HepG2 (cell line): ENCODE data around the gene AUTS2. TPM values are rescaled to one million over a fixed set of nuclear protein-coding genes. Genes with fewer than 3 reads are reported as not detected.

Experiments
- ATAC-seq: fragments of 200-7000 bp; cut with Tn5 transposase; 3 replicates; pipeline ENCODE4 v1.9.1; 2020; ENCODE audit warnings: mild to moderate bottlenecking, moderate library complexity
- BruUV-seq: library from RNA; stranded (reverse); fragments of 400-500 nt; replicated peaks from 2 replicates; lab custom pipeline; 2021; lab: Mats Ljungman, UMichigan
- CTCF ChIA-PET: fragments of 300-600 bp; formaldehyde crosslinking; extraction: SDS; loops from one replicate; lab custom pipeline; 2021; ENCODE audit warnings: low total read pairs, inconsistent platforms, low intra/inter-chr PET ratio; lab: Yijun Ruan, JAX
- POLR2A ChIA-PET: fragments of 350-600 bp; sonication (Branson Sonifier 250); formaldehyde crosslinking; loops from one replicate; lab custom pipeline; 2020; ENCODE audit warnings: antibody characterized with exemption, inconsistent platforms; lab: Yijun Ruan, JAX
- DNase-seq: peaks from one replicate; pipeline ENCODE4 v3.0.0-alpha.2; 2015; ENCODE audit warnings: low spot score
- FAIRE-seq: peaks from 3 replicates; lab custom pipeline; 2011; peaks lifted over from hg19 to GRCh38; lab: Jason Lieb, UNC
- H2AFZ ChIP-seq: one replicate; pipeline ENCODE4 v1.6.1; 2011; ENCODE audit warnings: low read length, inconsistent platforms
- H3K27ac ChIP-seq: fragments of 300-600 bp; 3 replicates; pipeline ENCODE4 v1.8.0; 2011; ENCODE audit warnings: mixed run types, mild to moderate bottlenecking, mixed read lengths, low read length, inconsistent platforms; ENCODE audit not compliant: insufficient read depth; ENCODE audit errors: extremely low read length
- H3K27me3 ChIP-seq, 2 experiments: fragments of 200-600 bp in 1 of 2; 2 replicates in 1 of 2; 3 replicates in 1 of 2; pipeline versions ENCODE4 v1.6.0 to v1.8.0; 2011; ENCODE audit warnings: low read length in 2 of 2, mild to moderate bottlenecking in 2 of 2, moderate library complexity in 2 of 2, inconsistent platforms in 1 of 2; ENCODE audit not compliant: insufficient read depth in 2 of 2, control insufficient read depth in 1 of 2
- H3K36me3 ChIP-seq, 2 experiments: fragments of 200-600 bp in 1 of 2; replicated peaks in 1 of 2; 2 replicates in 1 of 2; 3 replicates in 1 of 2; pipeline versions ENCODE4 v1.5.1 to v1.8.0; 2011; ENCODE audit warnings: low read length in 2 of 2, inconsistent platforms in 1 of 2; ENCODE audit not compliant: insufficient read depth in 2 of 2, control insufficient read depth in 1 of 2
- H3K4me1 ChIP-seq: 2 replicates; pipeline ENCODE4 v1.5.1; 2012; ENCODE audit warnings: low read length, inconsistent platforms; ENCODE audit not compliant: insufficient read depth
- H3K4me2 ChIP-seq: 2 replicates; pipeline ENCODE4 v1.6.0; 2011; ENCODE audit warnings: low read depth, low read length, inconsistent platforms
- H3K4me3 ChIP-seq, 3 experiments: fragments of 200-600 bp in 1 of 3; sonication (generic), shearing (Covaris generic) in 1 of 3; replicated peaks in 1 of 3; 2 replicates each; pipeline ENCODE4 v1.5.1; 2011 to 2016; ENCODE audit warnings: low read length in 3 of 3, inconsistent platforms in 2 of 3, low read depth in 2 of 3, mild to moderate bottlenecking in 2 of 3, control low read depth in 1 of 3, mixed read lengths in 1 of 3; ENCODE audit not compliant: insufficient read depth in 1 of 3
- H3K79me2 ChIP-seq: one replicate; pipeline ENCODE4 v1.6.1; 2011; ENCODE audit warnings: low read length, inconsistent platforms; ENCODE audit not compliant: insufficient read depth
- H3K9ac ChIP-seq: 2 replicates; pipeline ENCODE4 v1.6.0; 2011; ENCODE audit warnings: mild to moderate bottlenecking, low read depth, low read length, inconsistent platforms; ENCODE audit not compliant: insufficient read depth
- H3K9me3 ChIP-seq: 2 replicates; pipeline ENCODE4 v1.5.1; 2012; ENCODE audit warnings: mild to moderate bottlenecking, low read length
- H4K20me1 ChIP-seq: 2 replicates; pipeline ENCODE4 v1.6.0; 2011; ENCODE audit warnings: inconsistent platforms, mild to moderate bottlenecking, low read length, moderate library complexity; ENCODE audit not compliant: insufficient read depth
- ARNT2 ChIP-seq: sonication (generic); formaldehyde crosslinking; IDR thresholded peaks from 2 replicates; pipeline ENCODE4 v1.8.0; 2022; ENCODE audit warnings: mild to moderate bottlenecking, low read depth, missing genetic modification reagents, moderate library complexity
- HNF1B ChIP-seq: sonication (generic); formaldehyde crosslinking; IDR thresholded peaks from 2 replicates; pipeline ENCODE4 v1.5.1; 2020; ENCODE audit warnings: mild to moderate bottlenecking, moderate library complexity, missing genetic modification reagents
- HNRNPK ChIP-seq: fragments of 200-400 bp; formaldehyde crosslinking; IDR thresholded peaks from 2 replicates; pipeline ENCODE4 v1.6.1; 2018; ENCODE audit warnings: low read length, low read depth, moderate library complexity, mild to moderate bottlenecking; ENCODE audit not compliant: poor library complexity, severe bottlenecking
- JUNB ChIP-seq: sonication (generic); formaldehyde crosslinking; IDR thresholded peaks from 2 replicates; pipeline ENCODE4 v1.8.0; 2022; ENCODE audit warnings: missing genetic modification reagents, mild to moderate bottlenecking, borderline replicate concordance
- MATR3 ChIP-seq: sonication (generic); formaldehyde crosslinking; IDR thresholded peaks from 2 replicates; pipeline ENCODE4 v1.4.0; 2020; ENCODE audit warnings: missing genetic modification reagents
- MED1 ChIP-seq: sonication (generic); formaldehyde crosslinking; IDR thresholded peaks from 2 replicates; pipeline ENCODE4 v1.4.0; 2020; ENCODE audit warnings: missing genetic modification reagents
- NRL ChIP-seq: sonication (generic); formaldehyde crosslinking; IDR thresholded peaks from 2 replicates; pipeline ENCODE4 v1.5.0; 2020; ENCODE audit warnings: missing genetic modification reagents, mild to moderate bottlenecking, moderate library complexity, borderline replicate concordance
- RAD21 ChIP-seq: fragments of 450-650 bp; formaldehyde crosslinking; IDR thresholded peaks from 2 replicates; pipeline ENCODE4 v1.5.0; 2020; ENCODE audit warnings: mild to moderate bottlenecking
- REPIN1 ChIP-seq: sonication (generic); formaldehyde crosslinking; IDR thresholded peaks from 2 replicates; pipeline ENCODE4 v1.8.0; 2022; ENCODE audit warnings: missing genetic modification reagents, low read depth, mild to moderate bottlenecking, borderline replicate concordance
- SMARCC2 ChIP-seq: fragments of 450-650 bp; IDR thresholded peaks from 2 replicates; pipeline ENCODE4 v1.6.1; 2017; ENCODE audit warnings: antibody characterized with exemption, mild to moderate bottlenecking
- TBL1XR1 ChIP-seq: fragments of 150-350 bp; IDR thresholded peaks from 2 replicates; pipeline ENCODE4 v1.6.1; 2014; ENCODE audit warnings: borderline replicate concordance, low read length; ENCODE audit not compliant: partially characterized antibody
- ZMYM3 ChIP-seq: sonication (generic); formaldehyde crosslinking; IDR thresholded peaks from 2 replicates; pipeline ENCODE4 v1.5.1; 2020; ENCODE audit warnings: mild to moderate bottlenecking, missing genetic modification reagents
- ZNF326 ChIP-seq: sonication (generic); formaldehyde crosslinking; IDR thresholded peaks from 2 replicates; pipeline ENCODE4 v1.4.0; 2020; ENCODE audit warnings: missing genetic modification reagents, borderline replicate concordance
- ZNF343 ChIP-seq: sonication (generic); formaldehyde crosslinking; IDR thresholded peaks from 2 replicates; pipeline ENCODE4 v1.4.0; 2020; ENCODE audit warnings: mild to moderate bottlenecking, missing genetic modification reagents
- ZNF460 ChIP-seq: sonication (generic); formaldehyde crosslinking; IDR thresholded peaks from 2 replicates; pipeline ENCODE4 v1.5.1; 2020; ENCODE audit warnings: missing genetic modification reagents, mild to moderate bottlenecking, borderline replicate concordance
- ZXDC ChIP-seq: sonication (generic); formaldehyde crosslinking; IDR thresholded peaks from 2 replicates; pipeline ENCODE4 v1.5.0; 2020; ENCODE audit warnings: mild to moderate bottlenecking, missing genetic modification reagents
- whole genome bisulfite sequencing: methylation state at CpG from one replicate; pipeline ENCODE4 v1.1.6; 2017; ENCODE audit warnings: low lambda C conversion rate; 5-methylcytosine and 5-hydroxymethylcytosine counted together
- in situ Hi-C: cut with HindIII; loops from 2 replicates; pipeline ENCODE4 v1.10.0; 2017; ENCODE audit warnings: low pct_unique_long_range_greater_than_20kb; ENCODE audit not compliant: extremely low pct_ligation_motif_present
- intact Hi-C: fragments of 100-400 bp; cut with micrococcal nuclease; formaldehyde crosslinking; loops from one replicate; pipeline ENCODE4 v1.10.0; 2022; ENCODE audit not compliant: unreplicated experiment
- polyA plus RNA-seq, 8 experiments: library from polyadenylated mRNA; depleted of rRNA in 3 of 8; stranded (reverse) in 7 of 8; unstranded in 1 of 8; fragments of >200 nt; fragmentation: Illumina TruSeq in 4 of 8; extraction: Trizol in 4 of 8; gene quantifications; 2 replicates each; pipeline versions ENCODE4 v1.2.1 to v1.2.3, GENCODE V29; 2011 to 2016; ENCODE audit warnings: low read depth in 4 of 8, missing spikeins in 1 of 8, mixed read lengths in 1 of 8; ENCODE audit not compliant: insufficient read depth in 1 of 8
- total RNA-seq, 5 experiments: library from RNA; depleted of rRNA; stranded (reverse); fragments of >200 nt; fragmentation: Illumina TruSeq; extraction: Trizol; gene quantifications; 2 replicates each; pipeline ENCODE4 v1.2.3, GENCODE V29; 2016; ENCODE audit warnings: low read depth in 1 of 5

AUTS2 gene
- total and polyA plus RNA-seq, 2 of the 13 experiments (the other 11 are each of a cell fraction or from before 2014, with no cell fraction given) = 0.38 TPM; not detected in 1

DNA sequence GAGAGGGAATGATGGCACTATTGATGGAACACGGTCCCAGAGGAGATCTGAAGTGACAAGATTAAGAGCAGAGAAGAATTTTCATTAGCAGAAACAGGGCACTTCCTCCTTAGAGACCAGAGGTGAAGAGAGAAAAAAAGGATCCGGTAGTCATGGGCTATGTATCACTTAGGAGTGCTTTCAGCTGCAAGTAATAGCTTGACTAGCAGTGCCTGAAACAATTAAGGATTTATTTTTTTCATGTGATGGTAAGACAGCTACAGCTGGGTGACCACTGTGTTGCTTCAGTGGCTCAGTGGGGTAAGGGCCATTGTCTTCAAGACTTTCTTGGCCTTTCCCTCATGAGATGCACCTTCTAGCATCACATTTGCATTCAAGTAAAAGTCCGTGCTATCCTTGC lies 1018.5 kb downstream of the AUTS2 start:
- no peaks in the 10 kb centered on the region for H3K36me3 ChIP-seq
- H2AFZ ChIP-seq = no peak overlapping the region
- TF ChIP-seq ZNF460 (CRISPR knock-in tag) (no peak), TBL1XR1 (no peak), MATR3 (no peak), ZXDC (CRISPR knock-in tag) (no peak), ZNF326 (CRISPR knock-in tag) (no peak), REPIN1 (CRISPR knock-in tag) (no peak), RAD21 (CRISPR knock-in tag) (no peak), ARNT2 (no peak), HNRNPK (no peak), ZMYM3 (no peak), JUNB (CRISPR knock-in tag) (no peak), ZNF343 (no peak), NRL (no peak), HNF1B (CRISPR knock-in tag) (no peak), SMARCC2 (no peak), MED1 (CRISPR knock-in tag) (no peak)
- 50% methylated on average over 2 of the region's 3 CpGs for WGBS
- no peaks in the 10 kb centered on the region; a peak in 3 of 5 replicates for H3K27me3 ChIP-seq
- H3K9me3 ChIP-seq = no peaks in the 10 kb centered on the region
- H4K20me1 ChIP-seq = no peaks in the 10 kb centered on the region
- no peak overlapping the region for H3K4me2 ChIP-seq
- no TSS peak for BruUV-seq
- no peak for FAIRE-seq
- no peaks in the 10 kb centered on the region for H3K79me2 ChIP-seq
- H3K9ac ChIP-seq = no peak overlapping the region
- H3K27ac ChIP-seq = no peak overlapping the region
- intact Hi-C loops (no loop called here), in situ Hi-C loops (no loop called here)
- ChIA-PET POLR2A (no interaction called here), CTCF (no interaction called here)
- DNase-seq = no peak
- no peak for ATAC-seq
- H3K4me3 ChIP-seq = no peak overlapping the region
- no peaks in the 10 kb centered on the region for H3K4me1 ChIP-seq
